Spinal cord (tissue), 10 donors: ENCODE results near the gene A2ML1. TPM values are rescaled to one million over a fixed set of nuclear protein-coding genes. Genes with fewer than 3 reads are reported as not detected.
"Not testable (repeated sequence)": the region's sequence is repeated elsewhere in the genome, so short reads cannot be mapped to it uniquely, and the experiment has no call there.

Experiments used
- DNase-seq, 6 donors: peaks; one replicate each; pipeline versions ENCODE4 v3.0.0 to v3.0.0-alpha.2; 2013 to 2015; ENCODE audit warnings: low spot score in 6 of 6, low read depth in 4 of 6
- H3K27ac ChIP-seq: one replicate; pipeline ENCODE4 v1.5.1; 2013; ENCODE audit warnings: low read depth, low read length, control low read depth
- H3K27me3 ChIP-seq: one replicate; pipeline ENCODE4 v1.6.1; 2013; ENCODE audit warnings: low read length; ENCODE audit not compliant: control insufficient read depth, insufficient read depth
- H3K36me3 ChIP-seq: one replicate; pipeline ENCODE4 v1.6.1; 2013; ENCODE audit warnings: low read length; ENCODE audit not compliant: control insufficient read depth, insufficient read depth
- H3K4me1 ChIP-seq: one replicate; pipeline ENCODE4 v1.6.1; 2013; ENCODE audit warnings: low read length; ENCODE audit not compliant: control insufficient read depth, insufficient read depth
- H3K4me3 ChIP-seq: one replicate; pipeline ENCODE4 v1.5.1; 2013; ENCODE audit warnings: low read depth, low read length, control low read depth
- H3K9me3 ChIP-seq: one replicate; pipeline ENCODE4 v1.6.1; 2013; ENCODE audit warnings: low read length; ENCODE audit not compliant: control insufficient read depth, insufficient read depth
- WGBS: methylation state at CpG from one replicate; pipeline ENCODE4 v1.1.5; 2013; ENCODE audit warnings: missing lambda C conversion rate; ENCODE audit not compliant: insufficient coverage; 5-methylcytosine and 5-hydroxymethylcytosine counted together
- long read RNA-seq, 4 donors: transcript quantifications; one replicate each; lab custom pipeline, GENCODE V29; 2026
- polyA plus RNA-seq, 2 donors: library from polyadenylated mRNA; unstranded; fragments of 120-200 nt; gene quantifications; one replicate each; pipeline ENCODE4 v1.2.1, GENCODE V29; 2013; ENCODE audit not compliant: insufficient read length in 2 of 2
- total RNA-seq, 2 donors: library from RNA; depleted of rRNA in 1 of 2; stranded (reverse); fragments of 120-200 nt in 1 of 2; fragments of >200 nt in 1 of 2; gene quantifications; one replicate each; pipeline versions ENCODE4 v1.2.3 to v1.2.4, GENCODE V29; 2013 to 2014
- donor health status: healthy.

Gene A2ML1
- total RNA-seq (1 to 10 TPM; 3.4 TPM), polyA plus RNA-seq (1 to 10 TPM; 5.9 to 6.2 TPM)
- long read RNA-seq, donor 1: 0 reads
- long read RNA-seq, donor 2: 0 reads
- long read RNA-seq, donor 3: 0 reads
- long read RNA-seq, donor 4: 0 reads

DNA sequence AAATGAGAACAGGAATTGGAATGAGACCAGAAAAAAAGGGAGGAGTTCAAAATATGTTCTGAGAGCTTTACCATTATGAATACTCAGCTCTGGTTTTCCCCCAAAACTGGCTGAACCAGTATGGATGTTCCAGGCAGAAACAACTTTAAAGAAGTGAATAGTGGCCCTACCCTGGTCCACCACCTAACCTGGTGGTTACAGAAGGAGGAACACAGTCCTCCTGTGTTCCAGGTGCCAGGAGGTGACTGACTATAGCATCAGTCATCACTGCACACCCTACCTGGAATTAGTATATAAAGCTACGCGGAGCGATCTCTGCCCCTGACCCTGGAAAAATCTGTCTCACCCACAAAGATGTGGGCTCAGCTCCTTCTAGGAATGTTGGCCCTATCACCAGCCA lies at the start of gene A2ML1:
TSS of gene A2ML1 (plus strand) at position 324 of the 400 bp plus-strand sequence. CDS start at position 355, 31 bp downstream.
- Histone ChIP-seq H3K9me3 (no peaks in the 10 kb centered on the region), H3K36me3 (no peaks in the 10 kb centered on the region), H3K4me3 (no peak within 1 kb of the TSS), H3K27ac (peak within 1 kb of the TSS; percentile 79), H3K27me3 (no peaks in the 10 kb centered on the region), H3K4me1 (peaks cover 8% of the 10 kb centered on the region)
- no CpG with 5 or more reads among the region's 3 CpGs for WGBS
- DNase-seq: no peak

DNA sequence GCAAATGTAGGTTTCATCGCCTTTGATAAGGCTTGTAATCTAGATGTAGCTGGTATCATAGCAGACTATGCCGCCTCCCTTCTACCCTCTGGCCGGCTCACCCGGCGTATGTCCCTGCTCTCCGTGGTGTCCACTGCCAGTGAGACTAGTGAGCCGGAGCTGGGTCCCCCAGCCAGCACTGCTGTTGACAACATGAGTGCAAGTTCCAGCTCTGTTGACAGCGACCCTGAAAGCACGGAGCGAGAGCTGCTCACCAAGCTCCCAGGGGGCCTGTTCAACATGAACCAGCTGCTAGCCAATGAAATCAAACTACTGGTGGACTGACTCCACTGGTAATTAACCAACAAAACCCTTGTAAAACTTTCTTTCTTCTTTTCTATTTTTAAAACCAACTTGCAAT lies 49.0 kb upstream of the A2ML1 start:
- 72% methylated on average over 9 of the region's 10 CpGs for WGBS
- no peak overlapping the region for H3K27ac ChIP-seq
- peak in 1 of 6 donors; percentile 16 for DNase-seq

GRCh38 chr12:8779281-8779680 lies 43.1 kb upstream of the A2ML1 start:
- no peaks in the 10 kb centered on the region for H3K27me3 ChIP-seq
- H3K4me1 ChIP-seq: no peaks in the 10 kb centered on the region
- no peak overlapping the region for H3K27ac ChIP-seq
- H3K9me3 ChIP-seq: no peaks in the 10 kb centered on the region
- H3K36me3 ChIP-seq: peaks cover 10% of the 10 kb centered on the region
- WGBS: no CpG with 5 or more reads among the region's 4 CpGs
- H3K4me3 ChIP-seq: no peak overlapping the region
- no peak for DNase-seq

More for the DNA sequence above, 49.0 kb upstream of the A2ML1 start:
- no peaks in the 10 kb centered on the region for H3K27me3 ChIP-seq
- peaks cover 7% of the 10 kb centered on the region for H3K36me3 ChIP-seq
- H3K4me1 ChIP-seq: no peaks in the 10 kb centered on the region
- no peaks in the 10 kb centered on the region for H3K9me3 ChIP-seq
- H3K4me3 ChIP-seq: no peak overlapping the region

- Histone ChIP-seq H3K4me3 (no peak overlapping the region), H3K36me3 (peaks cover 10% of the 10 kb centered on the region), H3K4me1 (no peaks in the 10 kb centered on the region), H3K9me3 (no peaks in the 10 kb centered on the region), H3K27me3 (no peaks in the 10 kb centered on the region), H3K27ac (no peak overlapping the region)
- no CpG with 5 or more reads among the region's 2 CpGs for WGBS
- DNase-seq: no peak
Measured at GRCh38 chr12:8779862-8780261, 42.6 kb upstream of the A2ML1 start.

DNA sequence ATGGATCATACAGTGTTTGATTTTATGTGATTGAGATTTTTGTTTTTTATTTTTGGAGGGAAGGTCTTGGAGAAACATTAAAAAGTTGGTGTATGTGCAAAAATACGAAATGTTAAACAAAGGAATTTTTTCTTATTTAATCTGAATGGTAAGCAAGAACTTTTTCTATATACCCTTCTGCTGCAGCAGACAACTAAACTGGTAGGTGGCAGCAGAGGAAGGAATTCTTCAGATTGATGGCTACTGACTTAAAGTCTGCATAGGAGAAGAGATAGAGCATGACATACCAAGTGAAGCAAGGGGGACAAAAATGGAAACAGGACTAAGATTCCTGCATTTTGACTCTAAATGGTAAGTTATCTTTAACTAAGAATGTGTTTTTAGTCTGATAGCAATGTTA lies 42.0 kb upstream of the A2ML1 start:
- no peak overlapping the region for H3K4me3 ChIP-seq
- H3K9me3 ChIP-seq: no peaks in the 10 kb centered on the region
- no peaks in the 10 kb centered on the region for H3K4me1 ChIP-seq
- no peaks in the 10 kb centered on the region for H3K27me3 ChIP-seq
- H3K27ac ChIP-seq: no peak overlapping the region
- DNase-seq: peak; percentile 17 to 77 (median 20)
- peaks cover 10% of the 10 kb centered on the region for H3K36me3 ChIP-seq
- no CpG with 5 or more reads among the region's 1 CpG for WGBS

DNA sequence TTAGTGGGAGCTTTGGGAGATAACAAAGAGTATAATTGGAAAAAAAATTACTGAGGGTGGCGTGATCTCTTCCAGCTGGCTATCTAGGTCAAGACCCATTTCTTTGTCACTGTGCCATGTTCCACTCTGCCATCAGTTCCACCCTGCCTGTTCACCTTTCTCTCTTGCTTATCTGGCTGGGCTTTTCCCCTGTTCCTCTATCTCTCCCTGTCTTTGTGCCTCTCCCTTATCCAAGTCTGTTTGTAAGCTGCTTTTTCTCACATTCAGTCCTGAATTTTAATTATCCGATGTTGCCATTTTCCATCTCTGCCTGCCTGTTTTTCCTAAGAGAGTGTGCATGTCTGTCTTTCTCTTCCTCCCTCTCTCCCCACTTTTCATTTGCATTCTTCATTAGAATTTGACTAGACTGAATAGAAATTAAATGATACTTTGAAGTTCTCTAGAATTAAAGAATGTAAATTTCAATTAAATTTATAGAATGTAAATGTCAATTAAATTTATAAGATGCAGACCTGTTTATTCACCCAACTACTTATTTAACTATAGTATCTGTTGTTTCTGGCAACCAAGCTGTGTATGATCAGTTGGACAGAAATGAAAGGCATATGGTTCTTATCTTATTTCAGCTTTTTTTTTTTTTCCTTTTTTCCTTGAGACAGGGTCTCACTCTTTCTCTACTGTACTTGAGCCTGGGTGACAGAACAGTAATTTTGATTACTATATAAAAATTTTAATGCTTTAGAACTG lies 40.9 kb upstream of the A2ML1 start:
- WGBS: 60% methylated on average over 1 of the region's 2 CpGs
- no peak overlapping the region for H3K27ac ChIP-seq
- H3K27me3 ChIP-seq: no peaks in the 10 kb centered on the region
- H3K36me3 ChIP-seq: peaks cover 10% of the 10 kb centered on the region
- no peaks in the 10 kb centered on the region for H3K4me1 ChIP-seq
- peak in 1 of 6 donors; percentile 71 for DNase-seq
- no peak overlapping the region for H3K4me3 ChIP-seq
- no peaks in the 10 kb centered on the region for H3K9me3 ChIP-seq

GRCh38 chr12:8784290-8784888 lies 38.0 kb upstream of the A2ML1 start:
- Histone ChIP-seq H3K9me3 (no peaks in the 10 kb centered on the region), H3K27me3 (no peaks in the 10 kb centered on the region), H3K4me1 (no peaks in the 10 kb centered on the region), H3K4me3 (no peak overlapping the region), H3K27ac (no peak overlapping the region), H3K36me3 (peaks cover 10% of the 10 kb centered on the region)
- DNase-seq: peak in 1 of 6 donors; percentile 74

DNA sequence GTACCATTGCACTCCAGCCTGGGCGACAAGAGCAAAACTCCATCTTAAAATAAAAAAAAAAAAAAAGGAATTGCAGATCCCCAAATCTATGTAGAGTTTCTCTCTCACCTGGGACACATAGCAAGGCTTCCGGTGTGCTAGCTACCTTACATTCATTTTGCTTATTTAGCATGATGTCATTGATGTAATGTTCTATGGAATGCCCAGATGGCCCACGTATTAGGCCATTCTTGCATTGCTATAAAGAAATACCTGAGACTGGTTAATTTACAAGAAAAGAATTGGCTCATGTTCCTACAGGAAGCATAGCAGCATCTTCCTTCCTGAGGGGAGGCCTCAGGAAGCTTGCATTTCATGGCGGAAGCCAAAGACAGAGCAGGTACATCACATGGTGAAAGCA lies 36.9 kb upstream of the A2ML1 start:
- no peak overlapping the region for H3K27ac ChIP-seq
- peaks cover 10% of the 10 kb centered on the region for H3K36me3 ChIP-seq
- DNase-seq: no peak
- no peaks in the 10 kb centered on the region for H3K27me3 ChIP-seq
- no CpG with 5 or more reads among the region's 4 CpGs for WGBS
- no peak overlapping the region for H3K4me3 ChIP-seq
- no peaks in the 10 kb centered on the region for H3K4me1 ChIP-seq
- no peaks in the 10 kb centered on the region for H3K9me3 ChIP-seq

GRCh38 chr12:8787206-8787605 lies 35.2 kb upstream of the A2ML1 start:
- H3K27ac ChIP-seq, DNase-seq, H3K4me1 ChIP-seq, H3K36me3 ChIP-seq, H3K27me3 ChIP-seq, H3K9me3 ChIP-seq, H3K4me3 ChIP-seq: not testable (repeated sequence)
- WGBS: 95% methylated on average over 25 of the region's 28 CpGs

DNA sequence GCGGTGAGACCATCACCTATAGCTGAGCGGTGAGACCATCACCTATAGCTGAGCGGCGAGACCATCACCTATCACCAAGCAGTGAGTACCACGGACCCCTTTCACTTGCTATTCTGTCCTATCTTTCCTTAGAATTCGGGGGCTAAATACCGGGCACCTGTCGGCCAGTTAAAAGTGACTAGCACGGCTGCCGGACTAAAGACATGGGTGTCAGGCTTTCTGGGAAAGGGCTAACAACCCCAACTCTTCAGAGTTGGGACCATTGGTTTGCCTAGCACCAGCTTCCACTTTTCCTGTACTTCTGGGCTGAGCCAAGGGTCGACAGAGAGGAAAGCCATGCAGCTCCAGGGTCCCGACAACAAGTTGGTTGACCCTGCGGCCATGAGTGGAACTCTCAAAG lies 33.7 kb upstream of the A2ML1 start:
- H3K27me3 ChIP-seq, H3K27ac ChIP-seq, H3K4me3 ChIP-seq, H3K36me3 ChIP-seq, H3K4me1 ChIP-seq, H3K9me3 ChIP-seq, DNase-seq: not testable (repeated sequence)
- WGBS: 75% methylated on average over 11 of the region's 13 CpGs
